A549 (cell line): Measurements from ENCODE around the gene SMAD3.
"Not testable (repeated sequence)": the region's sequence is repeated elsewhere in the genome, so short reads cannot be mapped to it uniquely, and the experiment has no call there.

Experiments
- CTCF ChIP-seq: fragments of >200 bp; sonication (Bioruptor Twin); formaldehyde crosslinking; IDR thresholded peaks from 3 replicates; pipeline ENCODE4 v1.5.1; 2016
- MAFK ChIP-seq: fragments of 450-650 bp; IDR thresholded peaks from 2 replicates; pipeline ENCODE4 v1.6.1; 2014; ENCODE audit not compliant: partially characterized antibody
- MYC ChIP-seq: IDR thresholded peaks from 2 replicates; pipeline ENCODE4 v1.6.1; 2012; ENCODE audit warnings: mild to moderate bottlenecking, inconsistent platforms, low read length, improper control_type of control experiment, borderline replicate concordance
- PBX3 ChIP-seq: IDR thresholded peaks from 2 replicates; pipeline ENCODE4 v1.6.1; 2012
- POLR2A ChIP-seq: IDR thresholded peaks from 2 replicates; pipeline ENCODE4 v1.6.1; 2012; ENCODE audit warnings: mild to moderate bottlenecking, low read length
- RCOR1 ChIP-seq: fragments of 150-350 bp; IDR thresholded peaks from 2 replicates; pipeline ENCODE4 v1.6.1; 2014; ENCODE audit warnings: antibody characterized with exemption, low read length, low read depth
- REST ChIP-seq: fragments of 200-600 bp; sonication (generic); IDR thresholded peaks from 2 replicates; pipeline ENCODE4 v1.6.1; 2016; ENCODE audit warnings: antibody characterized with exemption, mild to moderate bottlenecking, moderate library complexity
- RFX5 ChIP-seq: fragments of 450-650 bp; IDR thresholded peaks from 2 replicates; pipeline ENCODE4 v1.7.1; 2014; ENCODE audit warnings: antibody characterized with exemption, mild to moderate bottlenecking, moderate library complexity
- SMC3 ChIP-seq: fragments of >200 bp; sonication (Bioruptor Twin); formaldehyde crosslinking; IDR thresholded peaks from 3 replicates; pipeline ENCODE4 v1.6.1; 2018; ENCODE audit warnings: inconsistent platforms
- TP53 ChIP-seq: fragments of 250-450 bp; sonication (Bioruptor Pico); IDR thresholded peaks from 2 replicates; pipeline ENCODE4 v1.5.0; 2021; ENCODE audit warnings: mild to moderate bottlenecking, moderate library complexity
- USF2 ChIP-seq: fragments of 450-650 bp; IDR thresholded peaks from 2 replicates; pipeline ENCODE4 v1.6.1; 2014; ENCODE audit warnings: antibody characterized with exemption

GRCh38 chr15:67028440-67028839 lies 37.0 kb upstream of the SMAD3 start:
- not testable (repeated sequence) for TF ChIP-seq CTCF; TP53 (CRISPR knock-in tag); SMC3; REST; POLR2A; RCOR1; USF2; MAFK; RFX5; MYC; PBX3
